CD14-positive monocyte (primary cell): ENCODE data around the gene IGF2BP3. TPM values are rescaled to one million over a fixed set of nuclear protein-coding genes. Genes with fewer than 3 reads are reported as not detected.

ENCODE experiments used
- DNase-seq, 3 donors: peaks; one replicate each; pipeline ENCODE4 v3.0.0-alpha.2; 2011 to 2022
- H2AFZ ChIP-seq: 2 replicates; pipeline ENCODE4 v1.6.0; 2012; ENCODE audit warnings: mild to moderate bottlenecking, low read depth, low read length, inconsistent platforms; ENCODE audit not compliant: insufficient read depth, poor library complexity, severe bottlenecking
- H3K27ac ChIP-seq, 2 donors: 1 replicate in 1 of 2; 2 replicates in 1 of 2; pipeline ENCODE4 v1.5.1; 2012 to 2013; ENCODE audit warnings: low read length in 2 of 2, control low read depth in 1 of 2, inconsistent platforms in 1 of 2, low read depth in 1 of 2, mild to moderate bottlenecking in 1 of 2
- H3K27me3 ChIP-seq, 2 donors: one replicate each; pipeline versions ENCODE4 v1.6.0 to v1.6.1; 2011 to 2013; ENCODE audit warnings: low read length in 2 of 2; ENCODE audit not compliant: control insufficient read depth in 2 of 2, insufficient read depth in 2 of 2
- H3K36me3 ChIP-seq, 2 donors: replicated peaks in 1 of 2; 1 replicate in 1 of 2; 2 replicates in 1 of 2; pipeline versions ENCODE4 v1.5.1 to v1.6.1; 2012 to 2013; ENCODE audit warnings: low read length in 2 of 2, control low read depth in 1 of 2, inconsistent platforms in 1 of 2, mild to moderate bottlenecking in 1 of 2; ENCODE audit not compliant: insufficient read depth in 2 of 2, control insufficient read depth in 1 of 2
- H3K4me1 ChIP-seq, 2 donors: 1 replicate in 1 of 2; 2 replicates in 1 of 2; pipeline versions ENCODE4 v1.5.1 to v1.6.1; 2012 to 2013; ENCODE audit warnings: low read length in 2 of 2, control low read depth in 1 of 2, inconsistent platforms in 1 of 2, mild to moderate bottlenecking in 1 of 2, moderate library complexity in 1 of 2; ENCODE audit not compliant: insufficient read depth in 2 of 2, control insufficient read depth in 1 of 2
- H3K4me2 ChIP-seq: replicated peaks from 2 replicates; pipeline ENCODE3; 2012; ENCODE audit warnings: low read length, moderate library complexity, mild to moderate bottlenecking; ENCODE audit not compliant: poor library complexity, severe bottlenecking; ENCODE audit errors: extremely low read depth
- H3K4me3 ChIP-seq, 3 experiments: fragments of 200-600 bp in 1 of 3; sonication (generic) in 1 of 3; replicated peaks in 1 of 3; 1 replicate in 2 of 3; 2 replicates in 1 of 3; pipeline ENCODE4 v1.5.1; 2011 to 2013; ENCODE audit warnings: low read length in 3 of 3, mild to moderate bottlenecking in 3 of 3, control low read depth in 2 of 3, low read depth in 2 of 3, inconsistent platforms in 1 of 3, moderate library complexity in 1 of 3
- H3K79me2 ChIP-seq: 2 replicates; pipeline ENCODE4 v1.6.0; 2012; ENCODE audit warnings: mild to moderate bottlenecking, control low read depth, inconsistent platforms, low read length, moderate library complexity; ENCODE audit not compliant: insufficient read depth
- H3K9ac ChIP-seq: 2 replicates; pipeline ENCODE4 v1.6.0; 2017; ENCODE audit warnings: low read length, mild to moderate bottlenecking; ENCODE audit not compliant: insufficient read depth, poor library complexity, severe bottlenecking
- H3K9me3 ChIP-seq, 2 donors: replicated peaks in 1 of 2; 1 replicate in 1 of 2; 2 replicates in 1 of 2; pipeline versions ENCODE4 v1.5.1 to v1.6.1; 2012 to 2013; ENCODE audit warnings: low read length in 2 of 2, control low read depth in 1 of 2; ENCODE audit not compliant: control insufficient read depth in 1 of 2, insufficient read depth in 1 of 2
- H4K20me1 ChIP-seq: 2 replicates; pipeline ENCODE4 v1.6.0; 2012; ENCODE audit warnings: mild to moderate bottlenecking, low read length, control low read depth, moderate library complexity; ENCODE audit not compliant: insufficient read depth
- H3K27ac Mint-ChIP-seq, 7 donors: one replicate each; pipeline ENCODE4 v1.8.0; 2020; ENCODE audit warnings: mild to moderate bottlenecking in 7 of 7, mixed read lengths in 7 of 7, moderate library complexity in 6 of 7, inconsistent platforms in 2 of 7
- H3K27me3 Mint-ChIP-seq, 3 donors: one replicate each; pipeline ENCODE4 v1.8.0; 2021 to 2022; ENCODE audit warnings: low read depth in 3 of 3, mild to moderate bottlenecking in 3 of 3, mixed read lengths in 3 of 3, moderate library complexity in 3 of 3, inconsistent platforms in 1 of 3
- H3K36me3 Mint-ChIP-seq, 2 donors: one replicate each; pipeline ENCODE4 v1.8.0; 2020; ENCODE audit warnings: mixed read lengths in 2 of 2, inconsistent platforms in 1 of 2, mild to moderate bottlenecking in 1 of 2
- H3K4me1 Mint-ChIP-seq: one replicate; pipeline ENCODE4 v1.8.0; 2020; ENCODE audit warnings: mild to moderate bottlenecking, mixed read lengths
- H3K4me3 Mint-ChIP-seq, 2 donors: one replicate each; pipeline ENCODE4 v1.8.0; 2020; ENCODE audit warnings: mild to moderate bottlenecking in 2 of 2, mixed read lengths in 2 of 2, moderate library complexity in 1 of 2
- H3K9me3 Mint-ChIP-seq, 7 donors: one replicate each; pipeline ENCODE4 v1.8.0; 2020 to 2022; ENCODE audit warnings: mixed read lengths in 7 of 7, mild to moderate bottlenecking in 6 of 7, moderate library complexity in 6 of 7, inconsistent platforms in 2 of 7
- CTCF ChIP-seq: fragments of 200-600 bp; IDR thresholded peaks from one replicate; pipeline ENCODE4 v1.8.0; 2022; ENCODE audit warnings: antibody characterized with exemption, mild to moderate bottlenecking
- WGBS: methylation state at CpG from one replicate; pipeline ENCODE4 v1.1.5; 2013; ENCODE audit warnings: missing lambda C conversion rate; ENCODE audit not compliant: insufficient coverage; 5-methylcytosine and 5-hydroxymethylcytosine counted together
- intact Hi-C, 2 donors: fragments of 100-400 bp; cut with micrococcal nuclease; formaldehyde crosslinking; loops; one replicate each; pipeline versions ENCODE4 v1.15.0 to v1.15.1; 2023
- polyA plus RNA-seq, 3 donors: library from polyadenylated mRNA; depleted of rRNA in 1 of 3; unstranded in 2 of 3; stranded (reverse) in 1 of 3; fragments of 300-500 nt in 2 of 3; fragments of >200 nt in 1 of 3; fragmentation: Illumina TruSeq in 2 of 3; gene quantifications; 1 replicate in 2 of 3; 2 replicates in 1 of 3; pipeline ENCODE4 v1.2.3, GENCODE V29; 2012 to 2021

The IGF2BP3 gene
- polyA plus RNA-seq, 3 donors = 0.60 to 5.3 (median 3.2) TPM

GRCh38 chr7:23494009-23494408, 23.7 kb upstream of the IGF2BP3 start:
- intact Hi-C loops = no loop called here
- H4K20me1 ChIP-seq = no peaks in the 10 kb centered on the region
- no peak overlapping the region for H3K4me2 ChIP-seq
- no peak overlapping the region for H3K27ac ChIP-seq
- no CpG with 5 or more reads among the region's 9 CpGs for WGBS
- DNase-seq = no peak
- peaks cover 0 to 3% (median 2%) of the 10 kb centered on the region in 3 donors for H3K27me3 Mint-ChIP-seq
- H3K4me3 Mint-ChIP-seq = no peak overlapping the region
- H3K4me3 ChIP-seq = no peak overlapping the region
- H3K79me2 ChIP-seq = no peaks in the 10 kb centered on the region
- H3K9ac ChIP-seq = no peak overlapping the region
- H3K9me3 Mint-ChIP-seq = no peaks in the 10 kb centered on the region
- H2AFZ ChIP-seq = no peak overlapping the region
- peaks cover 12% of the 10 kb centered on the region for H3K4me1 Mint-ChIP-seq
- H3K27me3 ChIP-seq = no peaks in the 10 kb centered on the region
- no peak overlapping the region for H3K27ac Mint-ChIP-seq
- no peaks in the 10 kb centered on the region for H3K9me3 ChIP-seq
- peaks cover 8 to 11% of the 10 kb centered on the region in 2 donors for H3K4me1 ChIP-seq
- no peaks in the 10 kb centered on the region for H3K36me3 ChIP-seq
- no peak for TF ChIP-seq CTCF
- peaks cover under 1 to 3% of the 10 kb centered on the region in 2 donors for H3K36me3 Mint-ChIP-seq

DNA sequence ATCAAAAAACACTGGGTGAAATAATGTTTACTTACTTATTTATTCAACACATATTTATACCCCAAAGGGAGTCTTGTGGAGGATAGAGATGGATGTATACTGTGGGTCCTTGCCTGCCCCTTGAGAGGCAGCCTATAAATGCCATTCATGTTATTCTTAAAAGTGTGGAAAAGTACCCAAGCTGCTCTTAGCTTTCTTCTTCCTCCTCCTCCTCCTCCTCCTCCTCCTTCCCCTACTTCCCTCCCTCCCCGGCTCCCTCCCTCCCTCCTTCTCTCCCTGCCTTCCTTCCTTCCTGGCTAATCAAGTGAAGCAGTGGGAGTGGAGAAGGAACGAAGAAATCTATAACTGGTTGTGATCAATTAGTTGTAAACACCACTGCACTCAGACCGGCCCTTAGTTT, 21.2 kb upstream of the IGF2BP3 start:
- Histone ChIP-seq H3K36me3 (no peaks in the 10 kb centered on the region), H3K9ac (no peak overlapping the region), H3K27me3 (no peaks in the 10 kb centered on the region), H3K9me3 (no peaks in the 10 kb centered on the region), H3K4me2 (peak overlapping the region; percentile 72), H3K4me3 (no peak overlapping the region), H3K4me1 (peaks cover 8 to 11% of the 10 kb centered on the region in 2 donors), H4K20me1 (no peaks in the 10 kb centered on the region), H3K27ac (no peak overlapping the region), H3K79me2 (no peaks in the 10 kb centered on the region), H2AFZ (no peak overlapping the region)
- WGBS = no CpG with 5 or more reads among the region's 3 CpGs
- H3K4me3 Mint-ChIP-seq = peak overlapping the region in 1 of 2 donors; percentile 83
- DNase-seq = no peak
- H3K27ac Mint-ChIP-seq = no peak overlapping the region
- peaks cover 0 to 3% (median 0%) of the 10 kb centered on the region in 7 donors for H3K9me3 Mint-ChIP-seq
- TF ChIP-seq CTCF = no peak
- peaks cover 0 to 6% (median 2%) of the 10 kb centered on the region in 3 donors for H3K27me3 Mint-ChIP-seq
- no peaks in the 10 kb centered on the region for H3K36me3 Mint-ChIP-seq
- intact Hi-C loops = no loop called here
- peaks cover 12% of the 10 kb centered on the region for H3K4me1 Mint-ChIP-seq
